HG03575 (cell line): ENCODE measurements around the gene FAF1.
"Not testable (repeated sequence)": the region's sequence is repeated elsewhere in the genome, so short reads cannot be mapped to it uniquely, and the experiment has no call there.

ENCODE experiments used
- ATAC-seq: cut with Tn5 transposase; IDR thresholded peaks from one replicate; pipeline ENCODE4 v1.9.1; 2021; ENCODE audit not compliant: unreplicated experiment, insufficient number of reproducible peaks, low FRiP score; ENCODE audit errors: extremely low read depth

FAF1 gene

GRCh38 chr1:50864845-50865244 is 95.2 kb downstream of the FAF1 start:
- ATAC-seq, result not testable (repeated sequence)

GRCh38 chr1:50861772-50862171 is 98.3 kb downstream of the FAF1 start:
- ATAC-seq, result no peak

DNA sequence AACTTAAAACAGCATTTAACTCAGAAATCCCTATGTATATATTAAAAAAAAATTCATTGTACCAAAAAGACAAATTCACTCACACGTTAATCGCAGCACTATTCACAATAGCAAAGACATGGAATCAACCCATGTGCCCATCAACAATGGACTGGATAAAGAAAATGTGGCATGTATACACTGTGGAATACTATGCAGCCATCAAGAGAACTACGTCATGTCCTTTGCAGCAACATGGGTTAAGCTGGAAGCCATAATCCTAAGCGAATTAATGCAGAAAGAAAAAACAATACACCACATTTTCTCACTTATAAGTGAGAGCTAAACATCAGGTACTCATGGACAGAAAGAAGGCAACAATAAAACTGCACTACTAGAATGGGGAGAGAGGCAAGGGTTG is 99.4 kb downstream of the FAF1 start:
- ATAC-seq, result no peak

GRCh38 chr1:50860256-50860655 is 99.8 kb downstream of the FAF1 start:
- no peak for ATAC-seq

- no peak for ATAC-seq
Measured at GRCh38 chr1:50859657-50860056, 100.4 kb downstream of the FAF1 start.

- no peak for ATAC-seq
Measured at GRCh38 chr1:50858761-50859160, 101.3 kb downstream of the FAF1 start.

GRCh38 chr1:50857702-50858101 is 102.4 kb downstream of the FAF1 start:
- ATAC-seq, result no peak

- no peak for ATAC-seq
Measured at GRCh38 chr1:50853325-50853724, 106.7 kb downstream of the FAF1 start.

DNA sequence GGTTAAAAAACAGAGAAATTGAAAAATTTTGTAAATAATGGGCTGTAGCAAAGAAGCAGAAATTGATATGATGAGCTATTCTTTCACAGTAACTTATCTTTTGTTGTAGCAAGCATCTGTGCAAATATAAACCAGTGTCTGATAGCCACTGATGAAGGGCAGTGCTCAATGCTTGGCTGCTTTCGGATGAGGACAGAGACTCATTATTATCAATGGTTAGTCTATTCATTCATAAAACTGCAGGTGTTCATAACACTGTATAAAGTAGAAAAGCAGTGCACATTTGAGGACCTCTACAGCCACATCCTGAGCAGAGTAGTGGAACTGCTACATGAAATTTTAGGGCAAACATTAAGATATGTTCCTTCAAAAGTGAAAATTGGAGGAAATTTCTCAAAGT is 107.2 kb downstream of the FAF1 start:
- no peak for ATAC-seq

DNA sequence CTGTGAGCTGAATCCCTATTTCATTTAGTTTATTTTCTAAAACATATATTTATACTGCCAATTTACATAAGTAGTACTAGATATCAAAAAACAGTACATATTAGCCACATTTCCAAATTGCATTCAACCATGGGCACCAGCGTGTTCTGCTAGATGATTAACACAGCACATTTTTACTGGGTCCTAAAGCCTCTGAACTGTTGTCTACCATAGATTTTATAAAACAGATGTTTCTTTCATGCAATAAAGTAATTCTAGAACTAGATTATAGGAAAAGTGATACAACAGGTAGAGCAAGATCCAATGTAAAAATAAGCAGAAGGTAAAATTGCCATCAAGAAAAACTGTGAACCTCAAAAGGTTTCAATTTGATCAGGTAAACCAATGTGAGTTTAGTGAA is 108.6 kb downstream of the FAF1 start:
- ATAC-seq, result no peak

DNA sequence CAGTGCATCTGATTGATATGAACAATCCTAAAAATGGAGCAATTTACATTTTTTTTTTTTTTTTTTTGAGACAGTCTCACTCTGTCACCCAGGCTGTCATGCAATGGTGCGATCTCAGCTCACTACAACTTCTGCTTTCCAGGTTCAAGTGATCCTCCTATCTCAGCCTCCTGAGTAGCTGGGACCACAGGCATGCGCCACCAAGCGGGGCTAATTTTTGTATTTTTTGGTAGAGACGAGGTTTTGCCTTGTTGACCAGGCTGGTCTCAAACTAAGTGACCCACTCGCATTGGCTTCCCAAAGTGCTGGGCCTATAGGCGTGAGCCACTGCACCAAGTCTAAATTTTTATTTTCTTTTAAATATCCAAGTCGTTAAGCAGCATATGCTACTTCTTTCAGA is 109.0 kb downstream of the FAF1 start:
- no peak for ATAC-seq

- no peak for ATAC-seq
Measured at GRCh38 chr1:50847303-50847702, 112.8 kb downstream of the FAF1 start.

DNA sequence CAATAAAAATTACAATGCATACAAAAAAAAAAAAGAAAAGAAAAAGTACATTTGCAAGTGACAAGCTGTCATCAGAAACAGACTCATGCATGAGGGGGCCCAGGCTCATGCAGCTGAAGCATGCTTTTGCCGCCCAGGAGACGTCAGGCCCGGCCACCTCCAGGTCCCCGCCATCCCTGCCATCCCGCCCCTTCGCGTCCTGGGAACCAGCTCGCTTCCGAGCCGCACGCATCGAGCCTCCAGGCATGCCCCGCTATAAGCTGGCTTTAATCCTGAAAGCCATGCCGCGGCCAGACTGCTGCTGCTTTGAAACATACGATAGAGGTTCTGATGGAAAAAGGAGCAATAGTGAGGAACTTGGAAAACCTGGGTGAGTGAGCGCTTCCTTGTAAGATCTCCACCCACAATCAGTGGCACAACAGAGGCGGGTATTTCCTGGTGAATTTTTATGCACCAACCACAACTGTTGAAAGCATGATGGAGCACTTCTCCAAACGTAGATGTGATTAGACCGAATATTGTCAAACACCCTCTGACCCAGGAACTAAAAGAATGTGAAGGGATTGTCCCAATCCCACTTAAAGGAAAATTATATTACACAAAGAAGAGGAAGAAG is 113.7 kb downstream of the FAF1 start:
- no peak for ATAC-seq

- no peak for ATAC-seq
Measured at GRCh38 chr1:50841791-50842387, 118.2 kb downstream of the FAF1 start.

- ATAC-seq, result no peak
Measured at GRCh38 chr1:50836117-50836516, 124.0 kb downstream of the FAF1 start.

DNA sequence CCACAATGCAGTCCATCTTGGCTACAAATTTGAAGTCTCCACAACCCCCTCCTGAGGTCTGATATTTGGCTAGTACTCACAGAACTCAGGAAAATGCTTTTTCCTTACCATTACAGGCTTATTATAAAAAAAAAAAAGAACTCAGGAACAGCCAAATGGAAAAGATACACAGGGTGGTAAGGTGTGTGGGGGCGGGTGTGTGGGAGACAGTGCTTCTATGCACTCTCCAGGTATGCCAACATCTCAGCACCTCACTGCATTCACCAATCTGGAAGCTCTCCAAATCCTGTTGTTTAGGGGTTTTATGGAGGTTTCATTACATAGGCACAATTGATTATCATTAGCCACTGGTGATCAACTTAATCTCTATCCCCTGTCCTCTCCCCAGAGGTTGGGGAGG is 126.9 kb downstream of the FAF1 start:
- ATAC-seq, result no peak

DNA sequence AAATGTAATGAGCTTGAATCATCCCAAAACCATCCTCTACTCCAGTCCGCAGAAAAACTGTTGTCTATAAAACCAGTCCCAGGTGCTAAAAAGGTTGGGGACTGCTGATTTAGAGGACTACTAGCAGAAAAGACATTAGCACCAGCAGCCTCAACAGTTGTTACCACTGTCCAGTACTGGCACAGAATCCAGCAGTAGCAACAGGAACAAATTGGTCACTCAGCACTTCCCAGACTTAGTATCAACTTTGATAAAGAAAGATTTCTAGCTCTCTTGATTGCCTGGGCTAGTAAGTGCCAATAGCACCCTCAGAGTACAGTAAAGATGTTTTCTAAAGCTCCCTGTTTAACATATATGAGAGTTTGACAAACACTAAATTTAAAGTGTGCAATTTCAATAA is 127.9 kb downstream of the FAF1 start:
- no peak for ATAC-seq

- ATAC-seq, result no peak
Measured at GRCh38 chr1:50831300-50832061, 128.6 kb downstream of the FAF1 start.

DNA sequence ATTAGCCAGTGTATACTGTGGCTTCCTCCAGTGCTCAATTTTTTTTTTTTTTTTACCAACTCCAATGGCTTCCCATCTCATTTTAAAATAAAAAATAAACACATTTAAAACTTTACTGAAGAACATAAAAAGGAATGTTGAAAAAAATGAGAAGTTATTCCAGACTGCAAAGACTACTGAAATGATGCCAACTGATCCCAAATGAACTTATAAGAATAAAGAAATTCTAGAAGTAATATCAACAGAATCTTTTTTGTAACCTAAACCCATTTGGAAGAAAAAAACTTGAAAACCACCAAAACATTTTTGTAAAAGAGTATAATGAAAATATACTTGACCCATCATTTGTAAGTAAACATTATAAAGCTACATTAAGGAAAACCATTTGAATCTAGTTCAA is 129.4 kb downstream of the FAF1 start:
- ATAC-seq, result no peak
